ENCODE data around the gene SYCP2L. TPM values are rescaled to one million over a fixed set of nuclear protein-coding genes. Genes with fewer than 3 reads are reported as not detected.

Gene SYCP2L
- total RNA-seq, 1 experiment from 2014 or later: 4.9 TPM

DNA sequence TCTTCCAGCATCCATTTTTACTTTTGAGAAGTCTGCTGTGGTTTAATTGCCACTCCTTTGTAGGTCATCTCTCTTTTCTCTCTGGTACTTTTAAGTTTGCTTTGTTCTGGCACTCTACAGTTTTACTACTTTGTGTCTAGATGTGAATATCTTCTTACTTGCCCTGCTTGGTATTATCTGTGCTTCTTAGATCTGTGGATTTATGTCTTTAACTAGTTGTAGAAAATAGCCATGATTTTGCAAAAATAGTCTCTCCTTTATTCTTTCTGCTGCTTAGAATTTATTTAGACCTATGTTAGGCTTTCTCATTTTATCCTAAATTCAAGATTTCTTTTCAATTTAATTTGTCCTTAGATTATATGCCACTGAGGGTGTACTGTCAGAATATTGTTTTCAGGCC lies 43.3 kb upstream of the SYCP2L start:
- no peaks in the 10 kb centered on the region for H3K79me2 ChIP-seq (ENCODE audit: insufficient read depth, low read length)
- H3K9ac ChIP-seq (ENCODE audit: low read length): no peak overlapping the region
- DNase-seq (ENCODE audit: low read depth, low spot score): no peak
- no peak overlapping the region for H2AFZ ChIP-seq (ENCODE audit: low read depth, low read length, poor library complexity, severe bottlenecking)
- RAD21 ChIA-PET (ENCODE audit: low non-redundant PET in 1 of 2, low total read pairs in 2 of 2, uncharacterized antibody in 2 of 2, unreplicated experiment in 2 of 2): interaction anchor here in 1 of 2 experiments (0.7 kb wide), 1 partner anchor 333 kb away, joined by 4 read pairs; no protein-coding TSS in a partner anchor
- H3K4me3 ChIP-seq (replicated peaks in 1 of 2; ENCODE audit: low read depth in 1 of 2, low read length in 2 of 2): no peak overlapping the region
- H3K36me3 ChIP-seq (ENCODE audit: control insufficient read depth in 1 of 2, insufficient read depth in 2 of 2, low read length in 2 of 2): no peaks in the 10 kb centered on the region
- intact Hi-C loops (cut with micrococcal nuclease): no loop called here
- peaks cover 0 to 5% of the 10 kb centered on the region in 2 experiments; a peak in 2 of 4 replicates for H3K4me1 ChIP-seq (ENCODE audit: control insufficient read depth in 1 of 2, insufficient read depth in 2 of 2, low read length in 2 of 2)
- no peaks in the 10 kb centered on the region for H3K9me3 ChIP-seq (ENCODE audit: control insufficient read depth in 1 of 2, insufficient read depth in 1 of 2, low read depth in 1 of 2, low read length in 2 of 2)
- H3K27me3 ChIP-seq (ENCODE audit: insufficient read depth, low read length): no peaks in the 10 kb centered on the region
- TF ChIP-seq RAD21 (IDR thresholded peaks at IDR 0.05; ENCODE audit: low read depth): no peak
- TF ChIP-seq EZH2 (IDR thresholded peaks at IDR 0.05): no peak
- no peak for TF ChIP-seq POLR2AphosphoS5 (IDR thresholded peaks at IDR 0.05; ENCODE audit: low read depth, low read length)
- TF ChIP-seq SIN3A (IDR thresholded peaks at IDR 0.05; ENCODE audit: low read depth): no peak
- TF ChIP-seq FOSL1 (IDR thresholded peaks at IDR 0.05; ENCODE audit: low read depth): no peak
- TF ChIP-seq TCF7L2 (IDR thresholded peaks at IDR 0.05; ENCODE audit: borderline replicate concordance, extremely low read depth, insufficient read depth, insufficient read length): no peak
- no peak for TF ChIP-seq CBX3 (IDR thresholded peaks at IDR 0.05; ENCODE audit: low read depth)
- no peak for TF ChIP-seq ZBTB33 (IDR thresholded peaks at IDR 0.05; ENCODE audit: extremely low read depth, insufficient replicate concordance, low read length)
- TF ChIP-seq ZFX (IDR thresholded peaks at IDR 0.05): no peak
- no peak for TF ChIP-seq JUND (IDR thresholded peaks at IDR 0.05)
- TF ChIP-seq, protein P1, sequence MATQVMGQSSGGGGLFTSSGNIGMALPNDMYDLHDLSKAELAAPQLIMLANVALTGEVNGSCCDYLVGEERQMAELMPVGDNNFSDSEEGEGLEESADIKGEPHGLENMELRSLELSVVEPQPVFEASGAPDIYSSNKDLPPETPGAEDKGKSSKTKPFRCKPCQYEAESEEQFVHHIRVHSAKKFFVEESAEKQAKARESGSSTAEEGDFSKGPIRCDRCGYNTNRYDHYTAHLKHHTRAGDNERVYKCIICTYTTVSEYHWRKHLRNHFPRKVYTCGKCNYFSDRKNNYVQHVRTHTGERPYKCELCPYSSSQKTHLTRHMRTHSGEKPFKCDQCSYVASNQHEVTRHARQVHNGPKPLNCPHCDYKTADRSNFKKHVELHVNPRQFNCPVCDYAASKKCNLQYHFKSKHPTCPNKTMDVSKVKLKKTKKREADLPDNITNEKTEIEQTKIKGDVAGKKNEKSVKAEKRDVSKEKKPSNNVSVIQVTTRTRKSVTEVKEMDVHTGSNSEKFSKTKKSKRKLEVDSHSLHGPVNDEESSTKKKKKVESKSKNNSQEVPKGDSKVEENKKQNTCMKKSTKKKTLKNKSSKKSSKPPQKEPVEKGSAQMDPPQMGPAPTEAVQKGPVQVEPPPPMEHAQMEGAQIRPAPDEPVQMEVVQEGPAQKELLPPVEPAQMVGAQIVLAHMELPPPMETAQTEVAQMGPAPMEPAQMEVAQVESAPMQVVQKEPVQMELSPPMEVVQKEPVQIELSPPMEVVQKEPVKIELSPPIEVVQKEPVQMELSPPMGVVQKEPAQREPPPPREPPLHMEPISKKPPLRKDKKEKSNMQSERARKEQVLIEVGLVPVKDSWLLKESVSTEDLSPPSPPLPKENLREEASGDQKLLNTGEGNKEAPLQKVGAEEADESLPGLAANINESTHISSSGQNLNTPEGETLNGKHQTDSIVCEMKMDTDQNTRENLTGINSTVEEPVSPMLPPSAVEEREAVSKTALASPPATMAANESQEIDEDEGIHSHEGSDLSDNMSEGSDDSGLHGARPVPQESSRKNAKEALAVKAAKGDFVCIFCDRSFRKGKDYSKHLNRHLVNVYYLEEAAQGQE (IDR thresholded peaks at IDR 0.05; ENCODE audit: low read depth): no peak
- no peak for TF ChIP-seq SRF (IDR thresholded peaks at IDR 0.05; ENCODE audit: low read depth)
- TF ChIP-seq EGR1 (IDR thresholded peaks at IDR 0.05; ENCODE audit: low read depth): no peak
- TF ChIP-seq CEBPB (IDR thresholded peaks at IDR 0.05; ENCODE audit: low read depth): no peak
- no peak for TF ChIP-seq YY1 (IDR thresholded peaks at IDR 0.05; ENCODE audit: extremely low read depth, insufficient replicate concordance, low read depth, low read length)
- TF ChIP-seq ZNF274 (IDR thresholded peaks at IDR 0.05; ENCODE audit: low read depth, low read length): no peak
- no peak for TF ChIP-seq EZH2phosphoT487 (IDR thresholded peaks at IDR 0.05; ENCODE audit: borderline replicate concordance)
- TF ChIP-seq CTCF (IDR thresholded peaks at IDR 0.05 in 2 of 3, conservative IDR thresholded peaks at IDR 0.05 in 1 of 3; ENCODE audit: borderline replicate concordance in 1 of 3, insufficient read depth in 1 of 3, low read depth in 2 of 3, low read length in 2 of 3): no peak
- no peak for TF ChIP-seq MAX (IDR thresholded peaks at IDR 0.05)
- H4K20me1 ChIP-seq (ENCODE audit: insufficient read depth): no peaks in the 10 kb centered on the region
- CTCF ChIA-PET: no interaction called here
- no peak overlapping the region for H3K27ac ChIP-seq (ENCODE audit: low read depth, low read length)
- POLR2A ChIA-PET: no interaction called here
- no peak overlapping the region for H3K4me2 ChIP-seq (ENCODE audit: low read length)
- no TSS peak for BruUV-seq (replicated peaks)
- H3K9me2 ChIP-seq (ENCODE audit: insufficient read depth): no peaks in the 10 kb centered on the region
- no peak for ATAC-seq
